ENCODE measurements around the gene CCDC93.
"Not testable (repeated sequence)": the region's sequence is repeated elsewhere in the genome, so short reads cannot be mapped to it uniquely, and the experiment has no call there.

CCDC93 gene

DNA sequence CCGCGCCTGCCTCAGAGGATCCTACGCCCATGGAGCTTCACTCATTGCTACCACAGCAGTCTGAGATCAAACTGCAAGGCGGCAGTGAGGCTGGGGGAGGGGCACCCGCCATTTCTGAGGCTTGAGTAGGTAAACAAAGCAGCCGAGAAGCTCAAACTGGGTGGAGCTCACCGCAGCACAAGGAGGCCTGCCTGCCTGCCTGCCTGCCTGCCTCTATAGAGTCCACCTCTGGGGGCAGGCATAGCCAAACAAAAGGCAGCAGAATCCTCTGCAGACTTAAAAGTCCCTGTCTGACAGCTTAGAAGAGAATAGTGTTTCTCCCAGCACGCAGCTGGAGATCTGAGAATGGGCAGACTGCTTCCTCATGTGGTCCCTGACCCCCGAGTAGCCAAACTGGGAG, 90.4 kb downstream of the CCDC93 start:
- not testable (repeated sequence) for FAIRE-seq; DNase-seq (ENCODE audit: insufficient read length, low spot score)

DNA sequence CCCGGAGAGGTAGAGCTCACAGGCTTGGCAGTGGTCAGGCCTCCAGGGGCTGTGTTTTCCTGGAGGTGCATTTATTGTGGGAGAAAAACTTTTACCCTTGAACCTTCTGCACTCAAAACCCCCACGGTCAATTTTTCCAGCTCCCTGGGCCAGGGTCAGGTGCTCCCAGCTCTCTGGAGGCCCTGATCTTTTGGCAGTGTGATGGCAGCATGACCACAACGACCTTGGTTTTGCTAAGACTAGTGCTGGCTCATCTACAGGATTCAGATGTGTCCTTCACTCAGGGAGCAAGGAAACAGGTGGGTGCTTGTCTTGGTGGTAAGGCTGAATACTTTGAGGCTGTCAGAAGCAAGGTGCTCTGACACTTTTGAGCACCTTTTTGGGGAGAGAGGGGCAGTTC, 92.3 kb downstream of the CCDC93 start:
- DNase-seq (ENCODE audit: insufficient read length, low spot score) (no peak), FAIRE-seq (no peak)

DNA sequence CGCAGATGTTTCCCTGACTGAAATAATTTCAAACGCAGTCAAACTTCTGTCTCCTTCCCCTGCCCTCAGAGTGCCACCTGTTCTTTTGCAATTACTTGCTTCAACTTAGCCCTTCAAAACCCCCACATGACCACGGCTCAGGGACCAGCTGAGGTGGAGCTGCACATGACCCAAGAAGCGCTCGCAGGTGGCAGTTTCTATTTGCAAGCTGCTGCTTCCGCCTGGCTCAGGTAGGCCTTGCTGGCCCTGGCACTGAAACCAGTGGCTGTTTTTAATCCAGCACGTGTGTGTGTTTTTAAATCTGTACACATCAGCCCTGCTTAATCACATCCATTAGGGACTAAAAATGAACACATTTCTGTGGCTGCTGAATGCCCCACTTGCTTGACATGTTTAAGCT, 95.3 kb downstream of the CCDC93 start:
- DNase-seq (ENCODE audit: insufficient read length, low spot score), result no peak
- FAIRE-seq, result no peak

DNA sequence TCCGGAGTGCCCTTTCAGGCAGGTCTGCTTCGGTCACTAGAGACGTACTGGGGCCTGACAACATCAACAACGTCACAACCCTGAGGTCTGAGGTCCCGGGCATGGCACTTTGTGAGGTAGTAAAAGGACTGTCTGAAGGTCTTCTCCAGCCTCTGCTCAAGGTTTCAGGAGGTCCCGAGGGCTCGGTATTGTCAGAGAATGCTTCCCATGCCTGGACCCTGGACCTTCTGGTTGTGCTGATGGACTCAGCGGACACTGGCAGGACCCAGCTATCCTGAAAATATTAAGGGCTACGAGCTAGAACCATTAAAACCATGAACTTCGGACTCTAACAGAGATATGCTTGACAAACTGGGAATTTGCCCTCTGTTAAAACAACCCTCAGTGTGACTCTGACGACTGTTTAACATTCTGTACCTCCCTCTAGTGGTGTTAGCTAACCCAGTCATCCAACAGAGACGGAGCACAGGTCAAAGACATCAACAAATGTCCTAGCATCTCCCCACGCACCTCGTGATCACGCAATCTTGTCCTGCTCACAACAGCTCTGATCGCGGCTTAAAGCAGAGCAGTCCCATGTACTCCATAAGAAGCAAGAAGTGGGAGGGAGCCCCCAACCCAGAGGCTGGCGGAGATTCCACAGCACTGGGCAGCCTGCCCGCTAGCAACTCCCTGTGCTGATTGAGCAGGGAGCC, 96.5 kb downstream of the CCDC93 start:
- DNase-seq (ENCODE audit: insufficient read length, low spot score) (no peak), FAIRE-seq (no peak)

DNA sequence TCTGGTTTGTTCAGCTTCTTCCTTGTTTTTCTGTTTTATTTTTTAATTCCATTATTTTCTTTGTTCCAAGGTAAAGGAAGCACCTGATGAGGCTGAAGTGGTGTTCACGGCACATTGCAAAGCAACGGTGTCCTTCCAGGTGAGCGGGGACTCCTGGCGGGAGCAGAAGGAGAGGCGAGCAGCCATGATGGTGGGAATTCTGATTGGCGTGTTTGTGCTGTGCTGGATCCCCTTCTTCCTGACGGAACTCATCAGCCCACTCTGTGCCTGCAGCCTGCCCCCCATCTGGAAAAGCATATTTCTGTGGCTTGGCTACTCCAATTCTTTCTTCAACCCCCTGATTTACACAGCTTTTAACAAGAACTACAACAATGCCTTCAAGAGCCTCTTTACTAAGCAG, 110.9 kb downstream of the CCDC93 start:
- DNase-seq (ENCODE audit: insufficient read length, low spot score) (no peak), FAIRE-seq (no peak)

DNA sequence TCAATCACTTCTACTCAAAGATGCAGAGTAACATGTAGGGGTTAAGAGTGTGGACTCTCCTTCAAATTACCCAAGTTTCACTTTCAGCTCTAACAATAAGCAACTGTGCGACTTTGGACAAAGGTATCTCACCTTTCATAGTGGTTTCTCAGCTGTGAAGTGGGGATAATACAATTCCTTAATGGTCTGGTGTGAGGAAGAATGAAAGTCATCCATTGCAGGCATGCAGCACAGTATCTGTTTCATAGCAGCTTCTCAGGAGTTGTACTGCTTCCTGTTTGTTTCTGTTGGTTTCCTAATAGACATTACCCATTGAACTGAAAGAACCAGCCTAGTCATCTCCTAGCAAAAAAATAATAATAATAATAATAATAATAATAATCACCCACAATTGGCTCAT, 125.0 kb downstream of the CCDC93 start:
- DNase-seq (ENCODE audit: insufficient read length, low spot score) (no peak), FAIRE-seq (no peak)

DNA sequence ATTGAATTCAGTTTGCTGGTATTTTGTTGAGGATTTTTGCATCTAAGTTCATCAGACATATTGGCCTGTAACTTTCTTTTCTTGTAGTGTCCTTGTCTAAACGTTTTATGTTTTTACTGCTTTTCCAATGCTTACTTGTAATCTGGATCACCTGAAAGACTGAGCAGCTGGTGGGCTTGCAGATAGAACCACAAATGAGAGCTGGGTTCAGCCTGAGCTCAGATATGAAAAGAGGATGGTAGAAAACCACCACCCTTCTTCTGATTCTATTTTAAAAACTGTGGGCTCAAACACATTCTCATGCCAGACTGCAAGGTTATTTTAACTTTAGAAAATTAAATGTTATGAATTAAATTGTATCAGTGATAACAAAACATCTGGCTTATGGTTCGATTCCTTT, 128.6 kb downstream of the CCDC93 start:
- no peak for FAIRE-seq
- no peak for DNase-seq (ENCODE audit: insufficient read length, low spot score)

DNA sequence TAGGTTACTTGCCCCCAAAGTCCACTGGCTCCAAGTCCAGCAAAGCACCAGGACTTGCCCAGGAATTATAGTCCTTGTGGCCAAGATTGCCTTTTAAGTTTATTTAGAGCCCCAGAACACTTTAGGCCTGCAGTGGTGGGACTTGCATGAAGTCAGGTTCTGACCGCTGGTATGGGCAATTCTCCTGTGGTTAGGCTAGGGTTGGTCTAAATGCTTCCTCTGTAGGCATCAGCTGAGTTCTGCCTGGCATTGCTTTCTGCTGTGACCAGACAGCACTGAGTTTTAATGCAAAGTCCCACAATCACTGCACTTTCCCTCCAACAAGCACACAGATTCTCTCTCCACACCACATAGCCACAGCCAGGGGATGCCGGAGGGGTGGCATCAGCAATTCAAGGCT, 134.9 kb downstream of the CCDC93 start:
- DNase-seq (ENCODE audit: insufficient read length, low spot score) (no peak), FAIRE-seq (no peak)

DNA sequence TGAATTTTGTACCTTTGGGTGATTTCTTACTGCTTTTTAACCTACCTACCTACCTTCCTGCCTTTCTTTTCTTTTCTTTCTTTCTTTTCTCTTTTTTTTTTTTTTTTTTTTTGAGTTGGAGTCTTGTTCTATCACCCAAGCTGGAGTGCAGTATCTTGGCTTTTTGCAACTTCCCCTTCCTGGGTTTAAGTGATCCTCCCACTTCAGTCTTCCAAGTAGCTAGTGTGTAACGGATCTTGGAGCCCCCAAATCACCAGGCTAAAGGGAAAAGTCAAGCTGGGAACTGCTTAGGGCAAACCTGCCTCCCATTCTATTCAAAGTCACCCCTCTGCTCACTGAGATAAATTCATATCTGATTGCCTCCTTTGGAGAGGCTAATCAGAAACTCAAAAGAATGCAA, 138.1 kb downstream of the CCDC93 start:
- FAIRE-seq (no peak), DNase-seq (ENCODE audit: insufficient read length, low spot score) (no peak)

Measured in GM19239 (cell line).